K562 (cell line): ENCODE data around the gene OR7C1. TPM values are rescaled to one million over a fixed set of nuclear protein-coding genes. Genes with fewer than 3 reads are reported as not detected.
"Not testable (repeated sequence)": the region's sequence is repeated elsewhere in the genome, so short reads cannot be mapped to it uniquely, and the experiment has no call there.

ENCODE experiments used
- ELF4 ChIP-seq: fragments of 450-650 bp; formaldehyde crosslinking; IDR thresholded peaks from 2 replicates; pipeline ENCODE4 v1.4.0; 2022; ENCODE audit warnings: missing genetic modification characterization
- EP300 ChIP-seq: IDR thresholded peaks from 2 replicates; pipeline ENCODE4 v1.6.1; 2012; ENCODE audit warnings: low read length, improper control_type of control experiment
- GATAD2A ChIP-seq: fragments of 450-650 bp; IDR thresholded peaks from 2 replicates; pipeline ENCODE4 v1.6.1; 2017
- MAFF ChIP-seq: IDR thresholded peaks from 2 replicates; pipeline ENCODE4 v1.6.1; 2012; ENCODE audit warnings: low read length, improper control_type of control experiment
- MYNN ChIP-seq, 2 experiments: sonication (generic); formaldehyde crosslinking in 1 of 2; IDR thresholded peaks; 2 replicates each; pipeline versions ENCODE4 v1.5.0 to v1.6.1; 2016 to 2020; ENCODE audit warnings: antibody characterized with exemption in 1 of 2, missing genetic modification reagents in 1 of 2
- NR2C2 ChIP-seq, 2 experiments: fragments of 200-800 bp in 1 of 2; sonication (Bioruptor generic) in 1 of 2; sonication (generic) in 1 of 2; formaldehyde crosslinking in 1 of 2; IDR thresholded peaks; 2 replicates each; pipeline versions ENCODE4 v1.6.1 to v1.8.0; 2016 to 2022; ENCODE audit warnings: mild to moderate bottlenecking in 1 of 2, missing compliant biosample characterization in 1 of 2, missing genetic modification characterization in 1 of 2, missing genetic modification reagents in 1 of 2
- SMARCA4 ChIP-seq: fragments of 450-650 bp; IDR thresholded peaks from 2 replicates; pipeline ENCODE4 v1.6.1; 2016
- TAF9B ChIP-seq: fragments of 450-650 bp; IDR thresholded peaks from 2 replicates; pipeline ENCODE4 v1.6.1; 2018; ENCODE audit warnings: mild to moderate bottlenecking; ENCODE audit not compliant: partially characterized antibody
- TCF3 ChIP-seq: sonication (generic); formaldehyde crosslinking; IDR thresholded peaks from 2 replicates; pipeline ENCODE4 v1.4.0; 2020; ENCODE audit warnings: mild to moderate bottlenecking, missing genetic modification reagents
- TEAD1 ChIP-seq, 2 experiments: fragments of 450-650 bp in 1 of 2; sonication (generic) in 1 of 2; formaldehyde crosslinking; IDR thresholded peaks; 2 replicates each; pipeline versions ENCODE4 v1.4.0 to v1.8.0; 2020 to 2022; ENCODE audit warnings: mild to moderate bottlenecking in 2 of 2, missing genetic modification reagents in 1 of 2
- ZNF3 ChIP-seq: fragments of 250-450 bp; sonication (Bioruptor Pico); IDR thresholded peaks from 2 replicates; pipeline ENCODE4 v1.5.0; 2021; ENCODE audit warnings: mild to moderate bottlenecking, moderate library complexity
- polyA plus RNA-seq, 8 experiments: library from polyadenylated mRNA; depleted of rRNA in 4 of 8; stranded (reverse) in 5 of 8; unstranded in 3 of 8; fragments of >200 nt; fragmentation: Nextera tagmentation in 2 of 8; fragmentation: Illumina TruSeq in 1 of 8; extraction: Ambion mirVana in 2 of 8; extraction: Trizol in 1 of 8; gene quantifications; 2 replicates each; pipeline versions ENCODE4 v1.2.1 to v1.2.3, GENCODE V29; 2011 to 2014; ENCODE audit warnings: inconsistent platforms in 1 of 8, missing spikeins in 1 of 8
- total RNA-seq, 7 experiments: library from RNA; depleted of rRNA in 6 of 7; stranded (reverse); fragments of >200 nt in 6 of 7; fragmentation: Illumina TruSeq in 2 of 7; extraction: Trizol in 2 of 7; gene quantifications; 2 replicates each; pipeline versions ENCODE4 v1.2.1 to v1.2.3, GENCODE V29; 2011 to 2021; ENCODE audit warnings: low replicate concordance in 1 of 7
- TF ChIP-seq, protein P1 (sequence below), 2 experiments: fragments of 450-650 bp; formaldehyde crosslinking in 1 of 2; IDR thresholded peaks; 2 replicates each; pipeline versions ENCODE4 v1.4.0 to v1.6.1; 2014 to 2020; ENCODE audit warnings: mild to moderate bottlenecking in 2 of 2, borderline replicate concordance in 1 of 2, low read depth in 1 of 2
- TF ChIP-seq, protein P2 (sequence below), 2 experiments: fragments of 200-800 bp in 1 of 2; sonication (Bioruptor generic) in 1 of 2; sonication (generic) in 1 of 2; formaldehyde crosslinking in 1 of 2; IDR thresholded peaks in 1 of 2; conservative IDR thresholded peaks in 1 of 2; 2 replicates each; pipeline versions ENCODE4 v1.5.0 to v1.6.1; 2016 to 2020; ENCODE audit warnings: missing compliant biosample characterization in 1 of 2, missing genetic modification characterization in 1 of 2, missing genetic modification reagents in 1 of 2
- TF ChIP-seq, protein P3 (sequence below), 3 experiments: IDR thresholded peaks in 2 of 3; conservative IDR thresholded peaks in 1 of 3; 2 replicates each; pipeline ENCODE4 v1.5.1; 2011 to 2012; ENCODE audit warnings: low read length in 3 of 3, mild to moderate bottlenecking in 3 of 3, control low read depth in 2 of 3, improper control_type of control experiment in 1 of 3, inconsistent platforms in 1 of 3, low read depth in 1 of 3, mixed read lengths in 1 of 3, moderate library complexity in 1 of 3; ENCODE audit not compliant: insufficient read depth in 2 of 3

Gene OR7C1
- total and polyA plus RNA-seq, 9 of the 15 experiments (the other 6 are each of a cell fraction or from before 2014, with no cell fraction given) = 0.01 to 0.18 (median 0.10) TPM; not detected in 1

DNA sequence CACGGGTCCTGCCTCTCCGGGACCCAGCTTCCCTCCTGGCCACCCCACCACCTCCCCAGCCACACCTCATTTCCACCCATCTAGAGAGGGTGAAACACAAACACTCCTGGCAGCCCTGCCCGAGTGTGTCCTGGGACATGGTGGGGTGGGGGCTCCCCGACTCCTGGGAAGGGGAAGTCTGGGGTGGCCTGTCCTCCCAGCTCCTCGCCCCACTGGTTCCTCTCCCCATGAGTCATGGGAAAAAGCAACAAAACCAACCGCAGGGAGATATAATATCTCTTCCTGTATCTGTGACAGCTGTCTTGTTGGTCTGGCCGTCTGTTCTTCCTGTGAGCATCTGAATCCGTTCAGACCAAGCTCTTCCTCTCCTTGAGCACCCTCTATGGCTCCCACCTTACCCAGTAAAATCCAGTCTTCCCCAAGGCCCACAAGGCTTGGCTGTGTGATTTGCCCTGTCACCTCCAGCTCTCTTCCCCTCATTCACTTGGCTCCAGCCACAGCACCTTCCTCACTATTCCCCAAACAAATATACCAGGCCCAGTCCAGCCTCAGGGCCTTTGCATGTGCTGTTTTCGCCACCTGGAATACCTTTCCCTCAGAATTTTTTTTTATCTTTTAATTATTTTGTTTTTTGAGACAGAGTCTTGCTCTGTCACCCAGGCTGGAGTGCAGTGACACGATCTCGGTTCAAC lies 49.7 kb downstream of the OR7C1 start (continued):
- TF ChIP-seq, protein P1, sequence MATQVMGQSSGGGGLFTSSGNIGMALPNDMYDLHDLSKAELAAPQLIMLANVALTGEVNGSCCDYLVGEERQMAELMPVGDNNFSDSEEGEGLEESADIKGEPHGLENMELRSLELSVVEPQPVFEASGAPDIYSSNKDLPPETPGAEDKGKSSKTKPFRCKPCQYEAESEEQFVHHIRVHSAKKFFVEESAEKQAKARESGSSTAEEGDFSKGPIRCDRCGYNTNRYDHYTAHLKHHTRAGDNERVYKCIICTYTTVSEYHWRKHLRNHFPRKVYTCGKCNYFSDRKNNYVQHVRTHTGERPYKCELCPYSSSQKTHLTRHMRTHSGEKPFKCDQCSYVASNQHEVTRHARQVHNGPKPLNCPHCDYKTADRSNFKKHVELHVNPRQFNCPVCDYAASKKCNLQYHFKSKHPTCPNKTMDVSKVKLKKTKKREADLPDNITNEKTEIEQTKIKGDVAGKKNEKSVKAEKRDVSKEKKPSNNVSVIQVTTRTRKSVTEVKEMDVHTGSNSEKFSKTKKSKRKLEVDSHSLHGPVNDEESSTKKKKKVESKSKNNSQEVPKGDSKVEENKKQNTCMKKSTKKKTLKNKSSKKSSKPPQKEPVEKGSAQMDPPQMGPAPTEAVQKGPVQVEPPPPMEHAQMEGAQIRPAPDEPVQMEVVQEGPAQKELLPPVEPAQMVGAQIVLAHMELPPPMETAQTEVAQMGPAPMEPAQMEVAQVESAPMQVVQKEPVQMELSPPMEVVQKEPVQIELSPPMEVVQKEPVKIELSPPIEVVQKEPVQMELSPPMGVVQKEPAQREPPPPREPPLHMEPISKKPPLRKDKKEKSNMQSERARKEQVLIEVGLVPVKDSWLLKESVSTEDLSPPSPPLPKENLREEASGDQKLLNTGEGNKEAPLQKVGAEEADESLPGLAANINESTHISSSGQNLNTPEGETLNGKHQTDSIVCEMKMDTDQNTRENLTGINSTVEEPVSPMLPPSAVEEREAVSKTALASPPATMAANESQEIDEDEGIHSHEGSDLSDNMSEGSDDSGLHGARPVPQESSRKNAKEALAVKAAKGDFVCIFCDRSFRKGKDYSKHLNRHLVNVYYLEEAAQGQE (IDR thresholded peaks at IDR 0.05; ENCODE audit: borderline replicate concordance) = peak; percentile 17; the same call in 1 of the 2 replicates
- TF ChIP-seq, protein P1 (CRISPR knock-in tag; IDR thresholded peaks at IDR 0.05; ENCODE audit: low read depth) = not testable (repeated sequence)
- 0 out of 2 replicates have a peak, but pooled peaks have one; percentile 49 for TF ChIP-seq ELF4 (CRISPR knock-in tag)
- TF ChIP-seq TEAD1 (CRISPR knock-in tag; IDR thresholded peaks at IDR 0.05) = peak in 1 of 2 experiments; percentile 71; a peak in 2 of 4 replicates
- TF ChIP-seq GATAD2A = peak; percentile 54; the same call in 1 of the 2 replicates
- TF ChIP-seq, protein P2, sequence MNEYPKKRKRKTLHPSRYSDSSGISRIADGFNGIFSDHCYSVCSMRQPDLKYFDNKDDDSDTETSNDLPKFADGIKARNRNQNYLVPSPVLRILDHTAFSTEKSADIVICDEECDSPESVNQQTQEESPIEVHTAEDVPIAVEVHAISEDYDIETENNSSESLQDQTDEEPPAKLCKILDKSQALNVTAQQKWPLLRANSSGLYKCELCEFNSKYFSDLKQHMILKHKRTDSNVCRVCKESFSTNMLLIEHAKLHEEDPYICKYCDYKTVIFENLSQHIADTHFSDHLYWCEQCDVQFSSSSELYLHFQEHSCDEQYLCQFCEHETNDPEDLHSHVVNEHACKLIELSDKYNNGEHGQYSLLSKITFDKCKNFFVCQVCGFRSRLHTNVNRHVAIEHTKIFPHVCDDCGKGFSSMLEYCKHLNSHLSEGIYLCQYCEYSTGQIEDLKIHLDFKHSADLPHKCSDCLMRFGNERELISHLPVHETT (CRISPR knock-in tag; conservative IDR thresholded peaks at IDR 0.05 in 1 of 2, IDR thresholded peaks at IDR 0.05 in 1 of 2) = peak in 1 of 2 experiments; percentile 63; a peak in 1 of 4 replicates
- TF ChIP-seq, protein P3, sequence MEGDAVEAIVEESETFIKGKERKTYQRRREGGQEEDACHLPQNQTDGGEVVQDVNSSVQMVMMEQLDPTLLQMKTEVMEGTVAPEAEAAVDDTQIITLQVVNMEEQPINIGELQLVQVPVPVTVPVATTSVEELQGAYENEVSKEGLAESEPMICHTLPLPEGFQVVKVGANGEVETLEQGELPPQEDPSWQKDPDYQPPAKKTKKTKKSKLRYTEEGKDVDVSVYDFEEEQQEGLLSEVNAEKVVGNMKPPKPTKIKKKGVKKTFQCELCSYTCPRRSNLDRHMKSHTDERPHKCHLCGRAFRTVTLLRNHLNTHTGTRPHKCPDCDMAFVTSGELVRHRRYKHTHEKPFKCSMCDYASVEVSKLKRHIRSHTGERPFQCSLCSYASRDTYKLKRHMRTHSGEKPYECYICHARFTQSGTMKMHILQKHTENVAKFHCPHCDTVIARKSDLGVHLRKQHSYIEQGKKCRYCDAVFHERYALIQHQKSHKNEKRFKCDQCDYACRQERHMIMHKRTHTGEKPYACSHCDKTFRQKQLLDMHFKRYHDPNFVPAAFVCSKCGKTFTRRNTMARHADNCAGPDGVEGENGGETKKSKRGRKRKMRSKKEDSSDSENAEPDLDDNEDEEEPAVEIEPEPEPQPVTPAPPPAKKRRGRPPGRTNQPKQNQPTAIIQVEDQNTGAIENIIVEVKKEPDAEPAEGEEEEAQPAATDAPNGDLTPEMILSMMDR (IDR thresholded peaks at IDR 0.05 in 2 of 3, conservative IDR thresholded peaks at IDR 0.05 in 1 of 3; ENCODE audit: insufficient read depth in 2 of 3, low read depth in 1 of 3, low read length in 3 of 3) = peak in 1 of 3 experiments; percentile 30; a peak in 2 of 6 replicates
- peak; percentile 90 for TF ChIP-seq SMARCA4
- peak; percentile 88 for TF ChIP-seq EP300
- peak; percentile 64; the same call in 1 of the 2 replicates for TF ChIP-seq ZNF3 (CRISPR knock-in tag)
- peak; percentile 71 for TF ChIP-seq TCF3
- not testable (repeated sequence) for TF ChIP-seq NR2C2, MYNN (CRISPR knock-in tag; IDR thresholded peaks at IDR 0.05)
- TF ChIP-seq NR2C2 (tag; IDR thresholded peaks at IDR 0.05) = peak; percentile 29; the same call in 1 of the 2 replicates
- peak; percentile 7; the same call in 1 of the 2 replicates for TF ChIP-seq MAFF
- TF ChIP-seq MYNN (IDR thresholded peaks at IDR 0.05) = peak; percentile 63
- peak; percentile 51 for TF ChIP-seq TAF9B
